Mesendoderm (in vitro differentiated cells): ENCODE data around the gene ZNF653.

Source experiments
- DNase-seq: peaks from one replicate; pipeline ENCODE4 v3.0.0; 2013
- H2AK5ac ChIP-seq: 2 replicates; pipeline ENCODE4 v1.6.1; 2013; ENCODE audit warnings: low read length, inconsistent platforms
- H2BK120ac ChIP-seq: 2 replicates; pipeline ENCODE4 v1.6.1; 2013; ENCODE audit warnings: low read depth, mild to moderate bottlenecking, low read length, moderate library complexity, mixed read lengths
- H2BK15ac ChIP-seq: replicated peaks from 2 replicates; pipeline ENCODE4 v1.6.1; 2013; ENCODE audit warnings: low read depth, mild to moderate bottlenecking, moderate library complexity
- H2BK5ac ChIP-seq: 2 replicates; pipeline ENCODE4 v1.6.1; 2013; ENCODE audit warnings: low read length, inconsistent platforms
- H3K18ac ChIP-seq: 2 replicates; pipeline ENCODE4 v1.6.1; 2013; ENCODE audit warnings: mild to moderate bottlenecking, low read length, mixed read lengths
- H3K23ac ChIP-seq: one replicate; pipeline ENCODE4 v1.6.1; 2013; ENCODE audit warnings: low read length
- H3K27ac ChIP-seq: 2 replicates; pipeline ENCODE4 v1.5.1; 2013; ENCODE audit warnings: low read depth, mild to moderate bottlenecking, inconsistent platforms, low read length, moderate library complexity
- H3K27me3 ChIP-seq: 2 replicates; pipeline ENCODE4 v1.6.1; 2013; ENCODE audit warnings: low read length, control low read depth, mild to moderate bottlenecking, inconsistent platforms; ENCODE audit not compliant: insufficient read depth, poor library complexity
- H3K36me3 ChIP-seq: 2 replicates; pipeline ENCODE4 v1.6.1; 2013; ENCODE audit warnings: low read length, inconsistent platforms; ENCODE audit not compliant: control insufficient read depth, insufficient read depth
- H3K4ac ChIP-seq: one replicate; pipeline ENCODE4 v1.6.1; 2013; ENCODE audit warnings: low read depth, mild to moderate bottlenecking, low read length, moderate library complexity
- H3K4me1 ChIP-seq: 2 replicates; pipeline ENCODE4 v1.6.1; 2013; ENCODE audit warnings: low read depth, low read length, inconsistent platforms; ENCODE audit not compliant: control insufficient read depth
- H3K4me2 ChIP-seq: 2 replicates; pipeline ENCODE4 v1.6.1; 2013; ENCODE audit warnings: low read length
- H3K4me3 ChIP-seq: 2 replicates; pipeline ENCODE4 v1.5.1; 2013; ENCODE audit warnings: mild to moderate bottlenecking, low read length
- H3K56ac ChIP-seq: one replicate; pipeline ENCODE4 v1.6.1; 2013; ENCODE audit warnings: low read length
- H3K79me1 ChIP-seq: 2 replicates; pipeline ENCODE4 v1.6.1; 2013; ENCODE audit warnings: low read length, inconsistent platforms
- H3K79me2 ChIP-seq: 2 replicates; pipeline ENCODE4 v1.6.1; 2013; ENCODE audit warnings: mild to moderate bottlenecking, low read length; ENCODE audit not compliant: control insufficient read depth, insufficient read depth
- H3K9ac ChIP-seq: 2 replicates; pipeline ENCODE4 v1.6.1; 2013; ENCODE audit warnings: low read length, inconsistent platforms
- H4K5ac ChIP-seq: one replicate; pipeline ENCODE4 v1.6.1; 2013; ENCODE audit warnings: low read length
- H4K8ac ChIP-seq: one replicate; pipeline ENCODE4 v1.6.1; 2013; ENCODE audit warnings: low read depth, mild to moderate bottlenecking, control low read depth, low read length, moderate library complexity
- WGBS: extraction: QIAGEN DNeasy Blood & Tissue Kit; methylation state at CpG from one replicate; pipeline ENCODE4 v1.1.7; 2013; ENCODE audit warnings: low lambda C conversion rate, missing lambda C conversion rate; ENCODE audit not compliant: insufficient coverage; ENCODE audit errors: extremely low coverage; 5-methylcytosine and 5-hydroxymethylcytosine counted together

ZNF653 gene

DNA sequence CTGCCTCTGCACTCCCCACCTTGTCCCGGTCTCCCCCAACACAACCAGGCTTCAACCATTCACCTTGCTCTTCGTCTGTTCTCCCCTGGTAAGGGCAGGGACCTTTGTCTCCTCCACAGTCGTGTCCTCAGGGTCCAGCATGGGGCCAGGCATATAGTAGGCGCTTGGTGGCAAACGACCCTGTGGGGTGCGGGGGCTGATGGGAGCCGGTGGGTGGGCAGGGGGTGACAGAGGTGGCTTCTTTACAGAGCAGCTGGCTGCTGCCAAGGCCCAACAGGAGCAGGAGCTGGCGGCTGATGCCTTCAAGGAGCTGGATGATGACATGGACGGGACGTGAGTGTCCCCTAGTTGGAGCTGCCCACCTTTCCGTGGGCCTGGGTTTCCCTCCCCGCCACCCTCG lies 60.5 kb downstream of the ZNF653 start:
- Histone ChIP-seq H3K79me2 (no peaks in the 10 kb centered on the region), H3K27me3 (no peaks in the 10 kb centered on the region), H2AK5ac (no peak overlapping the region), H3K4me2 (no peak overlapping the region), H2BK15ac (no peak overlapping the region), H4K5ac (no peak overlapping the region), H3K9ac (no peak overlapping the region), H3K23ac (no peak overlapping the region), H3K18ac (no peak overlapping the region), H3K56ac (no peak overlapping the region), H3K4ac (no peak overlapping the region), H3K79me1 (peaks cover 2% of the 10 kb centered on the region), H2BK5ac (no peak overlapping the region), H2BK120ac (no peak overlapping the region), H3K4me3 (no peak overlapping the region), H4K8ac (no peak overlapping the region), H3K27ac (no peak overlapping the region), H3K4me1 (no peaks in the 10 kb centered on the region), H3K36me3 (peaks cover 15% of the 10 kb centered on the region)
- no peak for DNase-seq
- WGBS = no CpG with 5 or more reads among the region's 13 CpGs

DNA sequence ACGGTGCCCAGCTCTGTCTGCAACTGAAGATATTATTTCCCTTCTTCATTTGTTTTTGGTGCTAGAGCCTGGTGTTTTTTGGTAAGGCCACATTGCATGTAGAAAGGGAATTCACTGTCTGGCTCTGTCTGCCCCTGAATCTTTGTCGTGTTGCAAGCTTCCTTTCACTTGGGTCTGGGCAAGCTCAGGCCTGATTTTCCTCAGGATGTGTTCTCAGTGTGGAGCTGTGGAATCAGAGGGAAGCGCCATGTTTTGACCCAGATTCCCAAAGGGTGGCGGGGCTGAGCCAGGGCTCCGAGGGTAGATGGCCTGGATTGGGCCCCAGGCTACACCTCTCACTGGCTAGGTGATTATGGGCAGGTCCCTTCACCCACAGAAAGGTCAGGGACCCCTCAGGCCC lies 61.6 kb downstream of the ZNF653 start:
- no peak overlapping the region for H3K56ac ChIP-seq
- H3K9ac ChIP-seq = no peak overlapping the region
- H3K27me3 ChIP-seq = no peaks in the 10 kb centered on the region
- DNase-seq = no peak
- H2BK120ac ChIP-seq = no peak overlapping the region
- no peak overlapping the region for H4K5ac ChIP-seq
- H3K4me1 ChIP-seq = no peaks in the 10 kb centered on the region
- no peak overlapping the region for H3K18ac ChIP-seq
- no peak overlapping the region for H3K4ac ChIP-seq
- no peak overlapping the region for H2AK5ac ChIP-seq
- no peak overlapping the region for H3K4me2 ChIP-seq
- no peak overlapping the region for H2BK15ac ChIP-seq
- no peak overlapping the region for H3K4me3 ChIP-seq
- H3K79me1 ChIP-seq = peaks cover 2% of the 10 kb centered on the region
- no peak overlapping the region for H4K8ac ChIP-seq
- H3K27ac ChIP-seq = no peak overlapping the region
- peaks cover 15% of the 10 kb centered on the region for H3K36me3 ChIP-seq
- no CpG with 5 or more reads among the region's 5 CpGs for WGBS
- H2BK5ac ChIP-seq = no peak overlapping the region
- H3K23ac ChIP-seq = no peak overlapping the region
- no peaks in the 10 kb centered on the region for H3K79me2 ChIP-seq

DNA sequence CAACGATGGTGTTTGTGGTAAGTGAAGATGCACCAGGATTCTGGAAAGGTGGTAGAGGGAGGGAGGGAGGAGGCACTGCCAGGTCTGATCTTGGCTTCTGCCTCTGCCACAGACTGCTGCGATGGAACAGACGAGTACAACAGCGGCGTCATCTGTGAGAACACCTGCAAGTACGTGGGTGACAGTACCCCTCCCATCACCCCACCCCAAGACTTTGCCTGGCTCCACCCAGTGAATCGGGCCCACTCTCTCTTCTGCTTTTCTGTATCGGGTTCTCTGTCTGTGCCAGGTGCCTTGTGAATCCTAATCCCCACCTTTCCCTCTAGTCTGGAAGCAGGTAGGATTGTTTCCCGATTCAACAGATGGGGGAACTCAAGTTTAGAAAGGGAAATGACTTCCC lies 67.7 kb downstream of the ZNF653 start:
- Histone ChIP-seq H3K23ac (no peak overlapping the region), H3K9ac (no peak overlapping the region), H3K79me1 (peaks cover 15% of the 10 kb centered on the region), H2AK5ac (no peak overlapping the region), H3K4ac (no peak overlapping the region), H4K8ac (no peak overlapping the region), H3K56ac (no peak overlapping the region), H2BK15ac (no peak overlapping the region), H4K5ac (no peak overlapping the region), H3K4me3 (no peak overlapping the region), H3K27me3 (no peaks in the 10 kb centered on the region), H3K4me2 (no peak overlapping the region), H3K18ac (no peak overlapping the region), H3K36me3 (peaks cover 14% of the 10 kb centered on the region), H3K4me1 (peaks cover 4% of the 10 kb centered on the region), H2BK5ac (no peak overlapping the region), H3K79me2 (peaks cover 15% of the 10 kb centered on the region), H3K27ac (no peak overlapping the region), H2BK120ac (no peak overlapping the region)
- no CpG with 5 or more reads among the region's 9 CpGs for WGBS
- DNase-seq = no peak

DNA sequence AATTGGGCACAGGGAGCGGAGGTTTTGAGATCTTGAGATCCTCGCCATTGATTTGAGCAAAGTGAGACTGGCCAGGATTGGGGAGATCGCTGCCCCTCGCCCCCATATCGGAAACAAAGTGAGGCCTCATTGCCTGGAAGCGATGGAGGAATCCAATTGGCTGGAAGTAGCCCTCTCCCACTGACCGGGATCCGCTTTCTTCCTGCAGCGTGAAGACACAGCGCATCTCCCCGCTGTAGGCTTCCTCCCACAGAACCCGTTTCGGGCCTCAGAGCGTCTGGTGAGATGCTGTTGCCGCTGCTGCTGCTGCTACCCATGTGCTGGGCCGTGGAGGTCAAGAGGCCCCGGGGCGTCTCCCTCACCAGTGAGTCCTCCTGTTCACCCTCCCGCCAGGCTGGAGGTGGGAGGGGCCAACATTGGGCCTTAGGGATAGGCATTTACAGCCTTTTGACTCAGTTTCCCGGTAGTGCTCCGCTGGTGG lies 69.8 kb downstream of the ZNF653 start:
- H2BK5ac ChIP-seq = peak overlapping the region; percentile 61
- peak overlapping the region; percentile 40 for H3K4me2 ChIP-seq
- H3K9ac ChIP-seq = peak overlapping the region; percentile 96
- peak overlapping the region; percentile 64 for H2AK5ac ChIP-seq
- H3K27me3 ChIP-seq = no peaks in the 10 kb centered on the region
- no peak overlapping the region for H4K5ac ChIP-seq
- peak overlapping the region; percentile 28 for H3K4ac ChIP-seq
- peaks cover 4% of the 10 kb centered on the region for H3K4me1 ChIP-seq
- no peak overlapping the region for H2BK15ac ChIP-seq
- WGBS = no CpG with 5 or more reads among the region's 21 CpGs
- DNase-seq = peak; percentile 50
- H3K27ac ChIP-seq = no peak overlapping the region
- no peak overlapping the region for H2BK120ac ChIP-seq
- peak overlapping the region; percentile 80 for H3K4me3 ChIP-seq
- no peak overlapping the region for H3K23ac ChIP-seq
- H3K79me1 ChIP-seq = peaks cover 13% of the 10 kb centered on the region
- peaks cover 6% of the 10 kb centered on the region for H3K36me3 ChIP-seq
- peak overlapping the region; percentile 12 for H3K18ac ChIP-seq
- peaks cover 15% of the 10 kb centered on the region for H3K79me2 ChIP-seq
- no peak overlapping the region for H4K8ac ChIP-seq
- H3K56ac ChIP-seq = peak overlapping the region; percentile 99

DNA sequence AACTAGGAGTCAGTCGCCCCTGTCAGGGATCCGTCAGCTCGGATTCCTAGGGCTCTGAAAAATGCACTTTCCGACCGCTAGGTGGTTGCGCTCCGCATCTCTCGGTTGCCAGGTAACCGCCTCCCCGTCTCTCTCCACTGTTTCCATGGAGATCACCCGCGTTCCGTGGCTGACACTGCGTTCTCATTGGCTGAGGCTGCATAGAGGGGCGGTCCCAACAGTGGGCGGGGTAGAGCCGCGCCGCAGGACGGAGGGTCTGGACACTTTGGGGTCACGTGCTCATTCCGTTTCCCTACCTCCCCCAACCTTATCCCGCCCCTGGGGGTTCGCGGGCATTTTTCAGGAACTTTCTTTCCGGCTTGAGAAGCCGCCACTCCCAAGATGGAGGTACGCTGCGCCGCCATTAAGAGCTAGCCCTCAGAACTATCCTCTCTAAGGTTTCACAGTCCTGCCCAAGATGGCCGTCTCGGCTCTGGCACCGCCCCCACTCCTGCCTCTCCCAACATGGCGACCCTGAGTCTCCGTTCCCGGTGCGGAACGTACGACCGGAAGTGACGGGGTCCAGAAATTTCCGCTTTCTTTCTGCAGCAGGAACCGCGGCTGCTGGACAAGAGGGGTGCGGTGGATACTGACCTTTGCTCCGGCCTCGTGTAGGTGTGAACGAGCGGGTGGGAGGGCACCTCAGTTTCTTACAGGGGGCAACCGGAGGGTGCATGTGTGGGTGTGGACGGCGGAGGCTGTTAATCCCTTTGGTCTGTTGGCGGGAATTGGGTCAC lies 70.4 kb downstream of the ZNF653 start, which contains the start of the genes ODAD3 and PRKCSH:
TSS of gene ODAD3 (minus strand) at position 65 of the 776 bp plus-strand sequence. CDS start 105 bp downstream, outside the sequence.
TSS of gene PRKCSH (plus strand) at position 579 of the 776 bp plus-strand sequence. CDS start 483 bp downstream, outside the sequence.
- no peak within 1 kb of the TSS for H3K27ac ChIP-seq
- peaks cover 13% of the 10 kb centered on the region for H3K79me1 ChIP-seq

More for the DNA sequence above, 70.4 kb downstream of the ZNF653 start, which contains the start of the genes ODAD3 and PRKCSH:
- Histone ChIP-seq H3K9ac (peak within 1 kb of the TSS; percentile 96), H4K8ac (no peak within 1 kb of the TSS), H3K23ac (no peak within 1 kb of the TSS), H3K18ac (peak within 1 kb of the TSS; percentile 12), H4K5ac (no peak within 1 kb of the TSS), H3K56ac (peak within 1 kb of the TSS; percentile 99), H3K79me2 (peaks cover 15% of the 10 kb centered on the region), H2BK5ac (peak within 1 kb of the TSS; percentile 61), H3K27me3 (no peaks in the 10 kb centered on the region), H2BK15ac (no peak within 1 kb of the TSS), H3K4me3 (peak within 1 kb of the TSS; percentile 80), H3K4me1 (peaks cover 4% of the 10 kb centered on the region), H3K36me3 (peaks cover 6% of the 10 kb centered on the region), H2BK120ac (no peak within 1 kb of the TSS), H3K4ac (peak within 1 kb of the TSS; percentile 28), H3K4me2 (peak within 1 kb of the TSS; percentile 40), H2AK5ac (peak within 1 kb of the TSS; percentile 64)
- WGBS = no CpG with 5 or more reads among the region's 53 CpGs
- DNase-seq = peak; percentile 100
